HL-60/S4 treated with retinoic acid at 250 ng/mL for 4 days and 3 days (cell line): ENCODE results near the gene TSR3.
"Not testable (repeated sequence)": the region's sequence is repeated elsewhere in the genome, so short reads cannot be mapped to it uniquely, and the experiment has no call there.

Experiments
- in situ Hi-C: fragments of 300-500 bp; cut with MboI; formaldehyde crosslinking; loops from 2 replicates; pipeline ENCODE4 v1.7.0; 2022; ENCODE audit warnings: low sequenced_read_pairs

TSR3 gene

DNA sequence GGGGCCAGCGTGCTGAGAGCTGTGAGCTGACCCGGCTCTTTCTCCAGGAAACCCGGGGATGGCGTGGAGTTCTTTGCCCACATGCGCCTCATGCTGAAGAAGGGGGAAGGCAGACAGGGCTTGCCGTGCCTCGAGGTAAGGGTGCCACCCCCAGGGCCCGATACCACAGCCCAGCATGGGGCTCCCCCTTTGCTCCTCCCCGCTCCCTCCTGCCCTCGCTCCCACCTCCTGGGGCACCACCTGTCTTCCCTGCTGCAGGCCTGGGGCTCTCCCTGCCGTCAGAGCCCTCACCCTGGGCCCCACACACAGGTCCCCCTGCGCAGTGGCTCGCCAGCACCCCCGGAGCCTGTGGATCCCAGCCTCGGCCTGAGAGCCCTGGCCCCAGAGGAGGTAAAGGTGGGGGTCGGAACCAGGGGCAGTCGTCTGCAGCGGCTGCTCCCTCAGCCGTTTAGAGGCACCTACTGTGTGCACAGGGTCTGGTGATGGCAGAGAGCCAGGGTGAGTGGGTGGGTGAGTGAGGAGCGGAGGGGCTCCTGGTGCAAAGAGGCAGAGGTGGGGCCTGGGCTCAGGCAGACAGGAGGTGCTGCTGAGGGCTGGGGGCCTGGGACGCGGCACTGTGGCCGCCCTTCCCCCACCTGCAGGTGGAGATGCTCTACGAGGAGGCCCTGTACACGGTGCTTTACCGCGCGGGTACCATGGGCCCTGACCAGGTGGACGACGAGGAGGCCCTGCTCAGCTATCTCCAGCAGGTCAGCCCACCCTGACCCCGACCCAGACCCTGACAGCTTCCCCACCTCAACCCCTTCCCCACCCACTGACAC is 12.6 kb downstream of the TSR3 start:
- in situ Hi-C loops, result no loop called here

DNA sequence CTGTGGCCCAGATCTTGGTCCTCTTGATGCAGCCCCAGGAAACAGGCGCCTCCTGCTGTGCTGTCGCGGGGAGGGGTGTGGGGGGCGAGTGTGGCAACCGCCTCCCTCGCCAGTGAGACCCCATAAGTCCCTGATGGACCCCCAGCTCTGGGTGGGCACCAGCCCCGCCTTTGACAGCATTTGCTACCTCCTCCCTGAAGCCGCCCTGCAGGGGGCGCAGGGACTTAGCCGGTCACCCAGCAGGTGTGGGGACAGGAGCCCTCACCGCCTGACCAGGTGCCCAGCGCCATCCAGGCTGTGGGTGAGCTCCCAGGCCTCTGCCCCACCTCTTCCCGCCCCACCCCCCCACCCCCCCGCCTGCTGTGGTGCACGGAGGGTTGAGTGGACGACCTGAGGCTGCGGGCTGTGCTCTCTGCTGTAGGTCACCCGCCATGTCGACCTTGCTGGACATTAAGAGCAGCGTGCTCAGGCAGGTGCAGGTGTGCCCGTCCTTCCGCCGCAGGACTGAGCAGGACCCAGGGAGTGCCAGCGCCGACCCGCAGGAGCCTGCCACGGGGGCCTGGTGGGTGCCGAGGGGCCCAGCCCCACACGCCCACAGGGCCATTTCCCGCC is 13.5 kb downstream of the TSR3 start:
- in situ Hi-C loops, result no loop called here

DNA sequence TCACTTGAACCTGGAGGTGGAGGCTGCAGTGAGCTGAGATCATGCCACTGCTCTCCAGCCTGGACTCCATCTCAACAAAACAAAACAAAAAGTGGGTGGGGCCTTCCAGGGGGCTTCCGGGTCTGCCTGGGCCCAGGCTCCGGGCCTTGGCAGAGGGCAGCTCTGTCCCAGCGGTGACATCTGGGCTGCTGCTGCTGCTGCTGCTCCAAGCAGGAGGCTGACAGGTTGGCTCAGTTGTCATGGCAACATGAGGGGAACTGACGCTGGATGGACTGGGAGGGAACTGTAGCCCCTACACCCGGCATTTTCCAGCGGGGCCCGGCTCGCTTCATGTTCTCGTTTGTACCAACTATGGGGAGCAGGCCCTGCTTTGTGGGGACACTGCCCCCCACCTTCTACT is 14.2 kb downstream of the TSR3 start:
- in situ Hi-C loops, result no loop called here

DNA sequence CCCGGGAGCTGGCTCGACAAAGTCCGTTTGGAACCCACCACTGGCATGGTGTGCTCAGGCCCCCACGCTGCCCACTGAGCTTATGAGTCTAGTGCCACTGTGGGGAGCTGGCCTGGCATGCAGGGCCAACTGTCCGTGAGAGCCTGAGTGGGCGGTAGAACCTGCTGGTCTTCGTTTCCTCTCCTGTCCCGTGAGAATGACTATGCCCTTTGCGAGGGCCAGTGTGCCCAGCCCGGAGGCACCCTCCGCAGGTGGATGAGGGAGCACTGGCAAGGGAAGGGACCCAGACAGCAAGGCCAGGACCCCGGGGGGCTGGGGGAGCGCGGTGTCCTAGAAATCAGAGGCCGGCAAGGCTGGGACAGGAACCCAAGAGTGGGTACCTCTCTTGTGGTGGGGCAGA is 15.1 kb downstream of the TSR3 start:
- in situ Hi-C loops, result no loop called here

DNA sequence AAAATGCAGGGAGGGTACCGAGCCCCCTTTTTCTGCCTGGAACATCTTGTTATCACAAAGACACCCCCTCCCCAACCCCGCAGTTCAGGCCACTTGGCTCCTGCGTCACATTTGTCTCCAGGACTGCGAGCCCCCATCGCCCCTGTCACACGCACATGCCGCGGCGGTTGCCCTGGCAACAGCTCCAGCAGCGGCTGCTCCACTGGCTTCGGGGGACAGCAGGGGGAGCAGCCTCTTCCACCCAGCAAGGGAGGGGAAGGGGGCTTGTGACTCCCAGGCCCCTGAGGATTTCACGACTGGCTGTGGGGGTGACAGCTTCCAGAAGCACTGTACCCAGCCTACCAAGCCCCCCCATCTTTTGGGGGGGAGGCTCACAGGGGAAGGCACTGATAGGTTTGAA is 15.7 kb downstream of the TSR3 start:
- in situ Hi-C loops, result no loop called here

DNA sequence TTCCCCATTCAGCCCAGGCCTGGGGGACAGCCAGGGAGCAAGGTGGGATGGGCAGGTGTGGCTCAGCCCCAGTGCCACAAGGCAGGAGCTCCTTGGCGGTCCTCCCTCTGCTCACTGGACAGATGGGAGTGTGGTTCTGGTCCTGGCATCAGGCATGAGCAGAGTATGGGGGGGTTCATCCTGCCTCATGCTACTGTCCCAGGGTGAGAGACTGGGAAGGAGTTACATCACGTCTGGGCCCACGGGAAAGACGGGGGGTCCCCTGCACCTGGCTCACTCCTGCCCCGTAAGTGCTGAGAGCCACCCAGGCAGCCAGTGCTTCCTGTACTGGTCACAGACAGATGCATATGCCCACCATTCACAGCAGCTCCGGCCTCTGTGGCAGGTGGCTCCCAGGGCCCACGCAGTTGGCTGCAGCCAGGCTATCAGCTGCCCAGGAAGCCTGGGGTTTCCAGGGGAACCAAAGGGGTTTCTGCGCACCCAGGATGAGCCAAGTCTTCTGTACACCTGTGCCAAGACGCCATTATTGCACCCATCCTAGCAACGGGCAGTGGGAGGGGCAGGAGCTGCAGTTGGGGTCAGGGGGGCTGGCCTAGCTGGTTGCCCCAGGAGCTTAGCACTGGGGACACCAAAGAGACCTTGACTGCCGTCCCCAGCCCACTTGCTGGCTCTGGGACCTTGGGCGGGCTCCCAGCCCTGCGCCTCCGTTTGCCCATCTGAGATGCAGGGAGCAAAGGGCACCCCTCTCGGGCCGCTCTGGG is 16.3 kb downstream of the TSR3 start:
- in situ Hi-C loops, result no loop called here

DNA sequence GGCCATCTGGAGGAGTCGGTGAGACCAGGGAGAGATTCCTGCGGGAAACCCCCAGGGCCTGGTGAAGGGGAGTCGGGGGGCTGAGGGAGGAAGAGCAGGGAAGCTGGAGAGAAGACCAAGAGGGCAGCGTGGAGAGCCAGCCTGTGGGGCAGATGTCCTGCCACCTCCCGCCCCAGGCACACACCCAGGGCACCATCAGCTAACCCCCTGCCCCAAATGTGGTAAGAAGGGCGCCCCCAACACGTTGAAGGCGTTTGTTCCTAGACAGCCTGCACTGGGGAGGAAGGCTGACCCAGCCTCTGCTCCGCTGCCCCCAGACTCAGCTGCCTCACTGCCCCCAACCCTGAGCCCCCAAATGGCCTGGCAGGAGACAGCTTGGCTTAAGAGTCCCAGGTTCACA is 16.9 kb downstream of the TSR3 start:
- in situ Hi-C loops, result no loop called here

DNA sequence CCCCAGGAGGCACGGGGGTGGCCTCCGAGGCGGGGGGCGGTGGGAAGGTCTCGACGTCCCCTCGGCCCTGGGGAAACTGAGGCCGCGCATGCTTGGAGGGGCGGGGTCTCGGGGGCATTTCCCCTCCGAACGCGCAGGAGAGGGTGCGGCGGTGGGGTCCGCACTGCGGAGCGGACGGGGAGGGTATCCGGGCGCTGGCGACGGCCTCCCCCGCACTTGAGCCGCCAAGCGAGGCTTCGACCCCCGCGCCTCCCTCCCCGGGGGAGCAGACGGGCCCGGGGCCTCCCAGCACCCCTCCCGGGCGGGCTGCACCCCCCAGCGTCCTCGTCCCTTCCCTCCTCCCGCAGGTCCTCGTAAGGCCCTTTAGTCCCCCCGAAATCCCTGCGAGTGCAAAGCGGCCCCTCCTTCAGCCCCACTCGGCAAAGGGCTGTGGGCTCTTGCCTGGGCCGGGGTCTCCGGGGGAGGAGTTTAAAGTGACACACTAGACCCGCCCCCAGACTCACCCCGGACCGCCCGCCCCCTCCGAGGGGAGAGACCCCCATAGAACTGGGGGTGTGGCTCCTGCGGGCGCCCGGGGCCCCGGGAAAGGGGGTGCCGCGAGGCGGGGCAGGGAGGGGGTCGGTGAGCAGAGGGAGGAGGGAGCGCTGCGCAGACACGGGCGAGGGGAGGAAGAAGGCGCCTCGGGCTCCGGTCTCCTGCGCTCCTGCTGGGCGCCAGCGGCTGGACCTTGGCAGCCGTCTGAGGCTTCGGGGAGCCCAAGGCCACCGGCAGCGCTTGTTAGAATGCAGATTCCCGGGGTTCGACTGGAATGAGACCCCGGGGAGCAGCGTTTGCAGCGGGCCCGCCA is 17.6 kb downstream of the TSR3 start:
- in situ Hi-C loops, result no loop called here

DNA sequence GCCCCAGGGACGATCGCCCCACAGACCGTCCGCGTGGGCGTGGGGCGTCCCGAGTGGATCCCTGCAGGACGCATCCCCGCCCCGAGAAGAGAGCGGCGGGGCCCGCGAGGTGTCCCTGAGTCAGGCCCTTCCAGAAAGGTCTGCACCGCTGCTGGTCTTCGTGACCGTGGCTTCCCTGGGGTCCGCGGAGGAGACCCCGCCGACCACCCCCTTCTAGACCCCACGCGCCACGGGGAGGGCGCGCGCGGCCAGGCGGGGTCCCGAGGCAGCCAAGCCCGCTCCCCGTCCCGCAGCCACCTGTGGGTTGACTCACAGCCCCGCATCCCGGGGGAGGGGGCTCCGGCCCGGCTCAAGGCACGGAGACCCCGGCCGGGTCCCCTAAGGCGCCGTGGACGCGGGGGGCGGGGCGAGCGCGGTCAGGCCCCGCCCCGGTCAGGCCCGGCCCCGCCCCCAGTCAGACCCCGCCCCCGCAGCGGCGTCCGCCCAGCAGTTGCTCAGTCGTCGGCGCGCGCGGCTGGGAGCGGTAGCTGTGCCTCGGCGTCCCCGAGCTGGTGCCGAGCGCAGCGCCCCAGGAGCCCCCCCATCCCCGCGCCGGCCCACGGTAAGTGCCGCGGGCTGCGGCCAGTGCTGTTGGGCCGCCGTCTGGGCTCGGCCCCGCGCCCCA is 18.4 kb downstream of the TSR3 start, which contains the start of gene BAIAP3:
BAIAP3 (plus strand) TSS at position 497 of the 664 bp plus-strand sequence. CDS start 4,905 bp downstream, outside the sequence.
- in situ Hi-C loops, result no loop called here

DNA sequence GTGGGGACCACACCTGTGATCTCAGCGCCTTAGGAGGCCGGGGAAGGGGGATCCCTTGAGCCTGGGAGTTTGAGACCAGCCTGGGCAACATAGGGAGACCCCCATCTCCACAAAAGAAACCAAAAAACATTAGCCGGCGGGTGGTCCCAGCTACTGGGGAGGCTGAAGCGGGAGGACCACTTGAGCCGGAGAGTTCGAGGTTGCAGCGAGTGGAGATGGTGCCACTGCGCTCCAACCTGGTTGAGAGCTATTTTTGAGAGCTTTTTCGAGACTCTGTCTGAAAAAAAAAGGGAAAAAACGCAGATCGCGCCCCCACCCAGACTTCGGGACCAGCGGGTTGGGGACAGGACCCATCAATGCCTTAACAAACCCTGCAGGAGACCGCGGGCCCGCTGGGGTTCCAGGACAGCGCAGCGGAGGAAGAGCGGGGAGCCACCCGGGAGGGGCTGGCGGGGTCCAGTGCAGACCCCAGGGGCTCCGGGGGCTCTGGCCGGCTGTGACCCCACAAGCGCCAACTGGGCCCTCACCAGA is 19.0 kb downstream of the TSR3 start:
- in situ Hi-C loops, result no loop called here

DNA sequence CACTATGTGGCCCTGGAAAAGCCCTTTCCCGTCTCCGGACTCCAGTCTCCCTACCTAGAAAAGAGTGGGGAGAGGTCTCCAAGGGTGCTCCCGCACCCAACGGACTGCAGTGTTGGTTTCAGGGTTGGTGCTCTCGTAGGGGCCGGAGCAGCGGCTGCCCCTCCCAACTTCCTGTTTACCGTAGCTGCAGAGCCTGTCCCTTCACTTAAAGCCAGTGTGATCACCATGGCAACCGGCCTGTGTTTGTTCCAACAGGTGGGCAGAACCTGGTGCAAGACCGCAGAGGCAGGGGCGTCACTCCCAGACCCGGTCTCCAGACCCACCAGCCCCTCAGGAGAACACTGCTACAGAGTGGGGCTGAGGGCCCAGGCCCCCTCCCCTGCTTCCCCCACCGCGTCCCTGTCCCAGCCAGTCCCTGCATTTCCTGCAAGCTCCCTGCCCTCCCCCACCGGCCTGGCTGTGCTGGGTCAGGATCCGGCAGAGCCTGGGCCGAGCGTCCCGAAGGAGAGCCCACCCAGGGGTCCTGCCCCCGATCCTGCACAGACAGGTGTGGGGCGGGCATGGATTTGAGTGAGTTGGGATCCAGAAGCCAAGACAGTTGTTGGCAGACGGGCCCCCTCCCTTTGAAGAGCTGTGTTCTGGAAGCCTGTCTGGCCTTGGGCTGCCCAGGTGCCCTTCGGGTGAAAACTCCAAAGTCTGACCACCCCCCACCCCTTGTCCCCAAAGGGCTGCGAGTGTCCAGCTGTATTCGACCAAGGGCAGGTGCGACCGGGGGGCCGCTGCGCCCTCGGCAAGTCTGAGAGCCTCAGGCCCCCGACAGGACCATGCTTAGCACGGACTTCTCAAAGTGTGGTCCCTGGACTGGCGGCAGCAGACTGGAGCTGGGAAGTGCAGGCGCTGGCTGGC is 19.7 kb downstream of the TSR3 start:
- in situ Hi-C loops, result no loop called here

DNA sequence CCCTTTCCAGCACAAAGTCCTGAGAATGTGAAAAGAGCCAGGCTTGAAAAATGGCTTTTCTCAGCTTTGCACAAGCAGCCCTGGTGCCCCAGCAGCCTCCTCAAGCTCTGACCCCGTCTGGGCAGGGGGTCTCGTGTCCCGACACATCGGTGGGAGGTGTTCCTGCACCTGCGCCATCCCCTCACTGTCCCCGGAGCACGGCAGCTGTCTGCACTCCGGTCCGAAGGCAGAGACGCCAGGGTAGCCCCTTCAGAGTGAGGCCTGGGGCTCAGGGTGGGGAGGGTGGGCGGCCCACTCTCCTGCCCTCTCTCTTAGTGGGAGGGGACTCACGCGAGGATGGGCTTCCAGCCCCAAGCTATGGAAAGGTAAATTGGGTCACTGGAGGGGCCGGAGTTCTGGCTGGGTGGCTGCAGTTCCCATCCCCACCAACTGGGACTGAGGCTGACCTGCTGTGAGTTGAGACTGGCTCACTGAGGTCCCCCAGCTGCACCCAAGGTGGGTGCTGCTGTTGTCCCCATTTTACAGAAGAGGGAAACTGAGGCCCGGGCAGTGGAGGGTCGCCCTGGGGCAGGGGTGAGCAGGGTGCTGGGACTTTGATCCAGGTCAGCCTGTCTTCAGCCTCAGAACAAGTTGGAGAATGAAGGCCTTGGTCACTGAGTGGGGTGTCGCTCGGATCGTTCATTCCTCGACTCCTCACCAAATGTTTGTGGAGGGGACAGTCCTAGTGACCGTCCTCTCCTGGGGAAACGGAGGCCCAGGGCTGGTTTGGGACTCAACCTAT is 20.6 kb downstream of the TSR3 start:
- in situ Hi-C loops, result no loop called here

DNA sequence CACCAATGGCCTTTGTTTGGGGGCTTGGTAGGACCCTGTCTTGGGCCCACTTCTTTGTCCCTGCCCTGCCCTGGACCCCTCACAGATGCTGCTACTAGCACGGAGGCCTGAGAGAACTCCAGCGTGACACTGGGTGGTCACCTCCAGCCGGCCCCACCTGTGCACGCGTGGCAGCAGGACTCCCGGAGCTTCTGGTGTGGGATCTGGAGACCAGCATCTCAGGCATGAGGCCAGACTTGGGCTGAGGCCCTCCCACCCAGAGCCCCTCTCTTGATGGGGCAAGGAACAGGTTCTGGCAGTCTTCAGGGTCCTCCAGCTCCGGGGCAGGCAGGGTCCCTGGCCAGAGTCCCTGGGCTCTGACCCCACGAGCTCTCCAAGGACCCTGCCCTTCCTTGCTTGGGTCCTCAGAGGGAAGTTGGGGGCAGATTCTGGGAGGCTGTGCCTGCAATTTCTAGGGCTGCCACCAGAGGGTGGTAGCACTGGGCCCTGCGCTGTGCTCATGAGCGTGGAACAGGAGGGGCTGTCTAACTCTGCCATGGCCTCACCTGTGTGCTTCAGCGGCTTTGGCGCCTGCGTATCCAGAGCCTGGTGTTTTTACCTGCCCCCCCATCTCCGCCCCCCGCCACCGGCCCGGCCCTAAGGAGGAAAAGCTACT is 21.3 kb downstream of the TSR3 start:
- in situ Hi-C loops, result no loop called here

DNA sequence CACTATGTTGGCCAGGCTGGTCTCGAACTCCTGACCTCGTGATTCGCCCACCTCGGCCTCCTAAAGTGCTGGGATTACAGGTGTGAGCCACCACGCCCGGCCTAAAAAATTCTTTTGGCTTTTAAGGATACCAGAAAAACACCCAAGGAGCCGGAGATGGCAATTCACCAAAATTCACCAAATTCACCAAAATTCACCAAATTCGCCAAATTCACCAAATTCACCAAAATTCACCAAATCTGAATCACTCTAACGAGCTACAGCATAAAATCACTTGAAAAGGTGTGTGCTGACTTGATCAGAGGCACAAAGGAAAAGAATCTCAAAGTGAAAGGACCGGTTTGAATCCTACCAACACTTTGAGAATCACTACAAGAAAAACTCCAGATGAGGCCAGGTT is 22.7 kb downstream of the TSR3 start:
- in situ Hi-C loops, result not testable (repeated sequence)

DNA sequence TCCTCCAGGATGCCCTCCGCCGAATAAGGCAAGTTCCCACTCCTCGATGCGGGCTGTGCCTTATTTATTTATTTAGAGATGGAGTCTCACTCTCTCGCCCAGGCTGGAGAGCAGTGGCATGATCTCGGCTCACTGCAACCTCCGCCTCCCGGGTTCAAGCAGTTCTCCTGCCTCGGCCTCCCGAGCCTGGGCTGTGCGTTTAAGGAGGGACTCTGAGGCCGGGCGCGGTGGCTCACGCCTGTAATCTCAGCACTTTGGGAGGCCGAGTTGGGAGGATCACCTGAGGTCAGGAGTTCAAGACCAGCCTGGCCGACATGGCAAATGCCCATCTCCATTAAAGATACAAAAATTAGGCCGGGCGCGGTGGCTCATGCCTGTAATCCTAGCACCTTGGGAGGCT is 23.5 kb downstream of the TSR3 start:
- in situ Hi-C loops, result not testable (repeated sequence)

DNA sequence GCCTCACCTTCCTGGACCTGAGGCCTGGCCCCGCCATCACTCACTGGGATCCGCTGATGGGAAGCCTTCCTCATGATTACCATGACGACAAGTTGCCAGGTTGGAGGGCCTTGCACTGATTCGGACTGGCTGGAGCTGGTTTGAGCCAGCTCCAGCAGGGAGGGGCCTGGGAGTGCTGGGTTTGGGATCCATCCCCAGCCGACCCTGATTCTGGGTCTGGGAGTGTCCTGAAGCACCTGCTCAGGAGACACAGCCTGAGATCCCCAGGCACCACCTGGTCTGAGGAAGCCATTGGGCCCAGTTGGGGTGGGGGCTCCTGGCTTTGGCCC is 24.1 kb downstream of the TSR3 start:
- in situ Hi-C loops, result no loop called here

DNA sequence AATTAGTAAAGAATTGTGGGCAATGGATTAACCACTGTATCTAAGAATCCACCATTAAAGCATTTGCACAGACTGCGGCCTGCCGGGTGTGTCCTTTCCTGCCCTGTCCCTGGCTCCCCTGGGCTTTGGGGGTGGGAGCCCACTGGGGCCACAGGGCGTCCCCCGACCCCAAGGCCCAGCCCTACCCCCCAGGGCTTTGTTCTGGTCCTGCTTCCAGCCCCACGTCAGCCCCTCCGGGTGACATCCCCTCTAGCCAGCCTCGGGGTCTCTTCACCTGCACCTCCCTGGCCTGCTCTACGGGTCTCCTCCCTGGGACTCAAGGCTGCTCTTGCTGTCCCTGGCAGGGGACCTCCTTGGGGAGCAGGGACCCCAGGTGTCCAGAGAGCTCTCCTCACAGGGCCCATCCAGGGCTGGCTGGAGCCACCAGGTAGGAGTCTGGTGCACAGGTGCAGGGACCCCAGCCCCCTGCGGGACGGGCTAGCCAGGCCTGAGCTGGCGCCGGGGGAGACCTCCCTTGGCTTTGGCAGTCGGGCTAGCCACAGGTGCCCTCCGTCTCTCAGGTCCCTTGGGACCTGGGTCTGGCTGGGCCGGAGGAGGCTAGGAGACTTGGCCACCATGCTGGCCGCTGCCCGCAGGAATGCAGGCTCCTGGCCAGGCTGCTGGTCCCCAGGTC is 24.6 kb downstream of the TSR3 start:
- in situ Hi-C loops, result no loop called here
